ENCODE measurements around the gene C1QTNF5.

C1QTNF5 gene

DNA sequence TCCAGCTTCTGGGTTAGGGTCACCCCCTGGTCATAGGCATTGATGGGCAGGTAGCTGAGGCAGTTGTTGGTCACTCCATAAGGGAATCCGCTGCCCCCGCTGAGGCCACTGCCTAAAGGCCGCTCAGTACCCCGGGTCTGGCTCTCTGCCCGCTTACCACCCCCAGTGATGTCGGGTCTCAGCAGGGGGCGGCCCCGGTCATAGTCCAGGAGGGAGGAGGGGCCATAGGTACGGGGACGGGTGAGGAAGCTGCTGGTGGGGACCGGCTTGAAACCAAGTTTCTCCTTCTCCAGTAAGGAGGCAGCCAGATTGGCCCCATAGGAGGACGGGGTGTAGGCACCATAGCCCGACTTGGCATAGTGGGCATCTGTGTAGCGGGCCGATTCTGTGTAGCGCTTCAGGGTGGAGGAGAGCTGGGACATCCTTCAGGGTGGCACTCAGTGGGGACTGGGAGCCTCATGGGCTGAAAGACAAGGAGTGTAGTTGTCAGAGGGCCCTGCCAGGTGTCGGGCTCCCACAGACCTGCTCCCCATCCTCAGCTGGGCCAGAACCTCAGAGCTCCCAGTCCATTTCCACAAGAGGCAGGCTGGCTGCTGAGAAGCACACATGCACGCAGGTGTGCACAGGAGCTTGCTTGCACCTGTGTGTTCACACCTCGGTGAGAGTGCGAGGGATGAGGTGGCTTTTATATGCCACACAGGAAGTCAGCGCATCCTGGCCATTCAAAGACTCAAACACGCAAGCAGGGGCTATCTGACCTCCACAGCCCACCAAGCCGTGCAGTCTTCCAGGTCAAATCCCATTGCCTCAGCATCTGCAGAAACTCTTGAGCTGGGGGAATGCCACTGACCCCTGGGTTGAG, 32.6 kb upstream of the C1QTNF5 start:
- no peak for DNase-seq (ENCODE audit: low spot score)

DNA sequence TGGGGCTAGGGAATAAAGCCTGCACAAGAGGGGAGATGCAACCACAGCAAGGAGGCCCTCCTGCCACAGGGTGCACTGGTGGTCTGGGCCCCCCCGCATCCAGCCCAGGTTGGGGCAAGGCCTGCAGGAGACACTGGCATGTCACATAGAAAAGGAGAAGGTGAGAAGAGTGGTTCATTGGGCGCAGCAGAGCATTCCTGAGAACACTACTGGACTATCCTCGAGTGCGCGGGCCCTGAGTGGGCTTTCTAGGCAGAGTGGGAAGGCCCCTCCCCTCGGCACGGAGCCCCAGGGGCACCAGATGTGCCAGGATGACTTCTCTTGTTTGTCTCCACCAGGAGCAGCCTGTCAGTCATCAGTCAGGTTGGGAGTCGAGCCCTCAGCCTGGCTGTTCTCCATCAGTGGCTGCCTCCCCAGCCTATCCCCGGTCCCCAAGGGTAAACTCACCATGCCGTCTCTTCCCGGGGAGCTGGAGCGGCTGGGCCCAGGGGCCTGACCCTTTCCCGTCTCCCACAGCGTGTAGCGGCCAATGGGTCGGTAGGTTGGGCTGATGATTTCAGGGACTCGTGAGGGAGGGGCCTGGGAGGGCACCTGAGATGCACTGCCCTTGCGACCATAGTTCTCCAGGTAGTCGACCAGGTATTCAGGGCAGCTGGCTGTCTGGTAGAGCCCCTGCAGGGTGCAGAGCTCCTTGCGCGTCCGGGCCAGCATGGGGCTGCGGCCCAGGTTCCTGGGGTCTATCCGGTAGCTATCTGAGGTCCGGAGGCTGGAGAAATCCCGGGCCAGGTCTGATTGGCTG, 31.8 kb upstream of the C1QTNF5 start:
- DNase-seq (ENCODE audit: low spot score): no peak

DNA sequence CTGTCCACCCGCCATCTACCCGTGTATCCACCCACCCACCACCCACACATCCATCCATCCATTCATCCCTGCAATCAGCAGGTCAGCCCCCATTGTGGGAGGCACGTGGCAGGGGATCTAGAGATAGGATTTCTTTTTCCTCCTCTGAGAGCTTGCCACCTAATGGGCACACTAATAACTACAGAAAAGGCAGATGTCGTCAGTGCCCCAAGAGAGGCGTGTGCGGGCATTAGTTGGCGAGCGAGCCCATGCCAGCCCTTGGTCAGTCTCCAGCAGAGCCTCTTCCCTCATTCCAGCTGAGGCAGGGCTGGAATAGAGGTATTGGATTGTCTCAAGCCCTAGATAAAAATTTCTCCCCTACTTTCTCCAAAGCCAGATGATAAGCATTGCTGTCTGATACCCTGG, 31.1 kb upstream of the C1QTNF5 start:
- no peak for DNase-seq (ENCODE audit: low spot score)

DNA sequence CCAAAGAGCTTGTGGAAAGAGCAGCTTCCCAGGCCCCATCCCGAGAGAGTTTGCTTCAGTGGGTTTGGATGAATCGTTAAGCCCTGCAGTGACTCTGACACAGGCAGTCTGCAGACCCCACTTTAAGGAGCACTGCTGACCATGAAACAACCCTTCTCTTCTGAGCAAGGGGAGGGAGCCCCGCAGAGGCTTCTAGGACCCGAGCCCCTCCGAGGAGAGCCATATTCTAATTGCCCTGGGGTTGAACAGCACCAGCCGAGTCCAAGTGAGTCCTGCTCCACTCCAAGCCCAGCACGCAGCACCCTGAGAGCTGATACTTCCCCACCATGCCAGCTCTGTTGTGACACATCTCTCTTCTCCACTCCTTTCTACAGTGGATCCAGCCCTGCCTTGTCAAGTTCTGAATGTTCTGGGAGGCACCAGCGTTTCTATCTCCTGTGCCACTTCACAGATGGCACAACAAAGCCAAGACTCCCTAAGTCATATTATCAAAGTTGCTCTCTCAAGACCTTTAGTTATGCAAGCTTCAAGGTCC, 30.5 kb upstream of the C1QTNF5 start:
- no peak for DNase-seq (ENCODE audit: low spot score)

DNA sequence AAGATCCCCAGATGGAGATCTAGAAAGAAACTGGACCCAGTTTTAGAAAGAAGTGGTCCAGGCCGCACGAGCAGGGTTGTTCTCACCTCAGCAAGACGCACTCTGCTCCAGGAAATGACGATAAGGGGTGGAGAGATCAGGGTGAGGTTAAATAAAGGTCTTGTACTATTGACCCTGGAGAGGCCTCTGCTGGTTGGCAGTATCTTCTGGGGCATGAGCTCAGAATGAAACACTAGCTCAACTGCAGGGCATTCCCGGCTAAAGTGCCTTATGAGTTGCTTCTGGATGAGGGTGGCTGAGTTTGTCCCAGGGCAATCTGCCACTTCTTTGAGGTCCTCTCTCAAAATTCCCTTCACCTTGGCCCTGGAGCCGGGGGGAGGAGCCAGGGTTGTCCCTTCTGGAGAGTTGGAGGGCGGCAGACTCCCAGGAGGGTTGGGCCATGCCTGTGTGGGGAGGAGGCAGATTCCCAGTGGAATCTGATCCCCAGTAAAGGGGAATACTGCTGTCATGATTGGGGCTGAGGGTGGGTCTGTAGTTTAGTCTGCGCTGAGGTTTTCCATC, 29.9 kb upstream of the C1QTNF5 start:
- DNase-seq (ENCODE audit: low spot score): no peak

DNA sequence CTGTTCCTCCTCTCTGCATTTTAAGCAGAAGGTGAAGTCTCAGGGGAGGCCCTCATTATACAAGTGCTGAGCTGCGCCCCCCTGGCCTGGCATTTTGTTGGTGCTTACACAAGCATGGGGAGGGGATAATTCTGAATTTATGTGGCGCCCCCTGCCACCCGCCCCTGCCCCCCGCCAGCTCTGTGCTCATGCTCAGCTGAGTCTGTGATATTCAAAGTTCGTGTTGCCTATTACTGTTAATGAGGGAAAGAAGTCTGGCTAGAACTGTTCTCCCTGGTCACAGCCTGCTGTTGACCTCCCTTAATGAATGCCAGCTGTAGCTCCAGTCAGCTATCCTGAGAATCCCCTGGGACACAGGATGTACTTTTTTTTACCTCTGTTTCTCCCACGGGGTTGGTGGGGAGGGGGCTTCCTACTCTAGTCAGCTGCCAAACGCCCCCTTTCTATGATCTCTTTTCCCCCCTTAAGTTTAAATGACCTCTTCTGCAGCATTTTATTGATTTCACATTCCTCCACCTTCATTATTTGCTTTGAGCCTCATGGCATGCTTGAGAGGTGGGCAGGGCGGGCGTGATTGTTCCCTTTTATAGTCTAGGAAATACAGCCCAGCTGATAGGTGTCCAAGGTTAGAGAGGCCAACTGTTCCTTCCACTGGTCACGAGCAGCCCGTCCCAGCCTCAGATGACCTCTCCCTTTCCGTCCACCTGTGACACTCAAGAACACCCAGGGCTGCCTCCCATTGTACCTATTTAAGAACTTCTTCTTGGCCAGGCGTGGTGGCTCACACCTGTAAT, 28.6 kb upstream of the C1QTNF5 start:
- no peak for DNase-seq (ENCODE audit: low spot score)

DNA sequence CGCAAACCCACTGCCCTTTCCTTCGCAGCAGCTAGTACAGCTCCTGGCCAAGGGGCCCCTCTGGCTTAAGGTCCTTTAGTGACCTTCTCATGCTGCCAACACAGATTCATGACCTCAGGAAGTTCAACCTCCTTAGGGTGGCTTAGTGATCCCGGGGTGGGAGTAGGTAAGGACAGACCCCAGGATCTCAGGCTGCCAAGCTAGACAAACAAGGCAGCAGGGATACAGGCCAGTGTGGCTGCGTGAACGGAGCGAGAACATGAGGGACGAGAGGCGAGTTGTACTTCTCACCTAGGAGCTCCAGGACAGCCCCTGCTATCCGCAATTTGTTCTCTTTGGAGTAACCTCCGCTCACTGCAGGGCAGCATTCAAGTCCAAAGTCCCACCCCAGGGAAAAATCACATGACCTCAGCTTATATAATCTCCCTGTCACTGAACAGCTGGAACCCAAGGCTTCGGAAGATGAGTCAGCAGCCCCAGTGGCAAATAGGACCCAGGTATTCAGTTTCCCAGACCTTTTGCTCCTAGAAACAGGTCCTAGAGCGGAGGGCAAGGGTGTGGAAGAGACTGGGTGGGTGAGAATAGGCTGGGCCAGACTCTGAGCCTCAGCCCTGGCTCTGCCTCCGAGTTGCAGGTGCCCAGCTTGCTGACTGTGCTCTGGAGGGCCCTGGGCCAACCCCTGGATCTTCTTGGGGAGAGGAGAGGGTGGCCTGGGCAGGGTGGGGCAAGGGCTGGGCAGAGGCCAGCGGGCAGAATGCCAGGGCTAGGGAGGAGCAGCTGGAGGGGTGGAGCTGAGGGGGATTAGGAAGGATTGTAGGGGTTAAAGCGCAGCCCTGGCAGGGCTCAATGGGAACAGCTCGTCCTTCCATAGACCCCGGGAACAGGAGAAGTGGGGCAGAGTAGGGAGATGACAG, 27.7 kb upstream of the C1QTNF5 start:
- no peak for DNase-seq (ENCODE audit: low spot score)

DNA sequence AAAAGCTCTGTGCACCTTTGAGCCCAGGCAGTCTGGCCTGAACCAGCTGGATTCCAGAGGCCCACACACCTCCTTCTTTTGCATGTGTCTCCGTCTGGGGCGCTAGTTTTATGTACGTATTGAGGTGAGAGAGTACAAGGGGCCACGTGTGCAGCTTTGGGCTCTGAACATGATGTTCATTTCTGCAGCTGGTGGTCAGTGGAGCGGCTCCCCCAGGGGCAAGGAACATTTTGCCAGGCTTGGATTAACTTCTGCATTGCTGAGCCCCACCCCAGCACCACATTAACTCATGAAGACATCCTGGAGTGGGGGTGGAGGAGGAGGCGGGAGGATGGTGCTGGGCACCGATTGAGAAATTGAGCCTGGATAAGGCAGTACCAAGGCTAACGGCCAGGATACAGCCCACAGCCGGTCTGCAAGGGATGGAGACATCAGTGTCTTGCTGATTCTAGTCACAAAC, 27.0 kb upstream of the C1QTNF5 start:
- DNase-seq (ENCODE audit: low spot score): no peak

DNA sequence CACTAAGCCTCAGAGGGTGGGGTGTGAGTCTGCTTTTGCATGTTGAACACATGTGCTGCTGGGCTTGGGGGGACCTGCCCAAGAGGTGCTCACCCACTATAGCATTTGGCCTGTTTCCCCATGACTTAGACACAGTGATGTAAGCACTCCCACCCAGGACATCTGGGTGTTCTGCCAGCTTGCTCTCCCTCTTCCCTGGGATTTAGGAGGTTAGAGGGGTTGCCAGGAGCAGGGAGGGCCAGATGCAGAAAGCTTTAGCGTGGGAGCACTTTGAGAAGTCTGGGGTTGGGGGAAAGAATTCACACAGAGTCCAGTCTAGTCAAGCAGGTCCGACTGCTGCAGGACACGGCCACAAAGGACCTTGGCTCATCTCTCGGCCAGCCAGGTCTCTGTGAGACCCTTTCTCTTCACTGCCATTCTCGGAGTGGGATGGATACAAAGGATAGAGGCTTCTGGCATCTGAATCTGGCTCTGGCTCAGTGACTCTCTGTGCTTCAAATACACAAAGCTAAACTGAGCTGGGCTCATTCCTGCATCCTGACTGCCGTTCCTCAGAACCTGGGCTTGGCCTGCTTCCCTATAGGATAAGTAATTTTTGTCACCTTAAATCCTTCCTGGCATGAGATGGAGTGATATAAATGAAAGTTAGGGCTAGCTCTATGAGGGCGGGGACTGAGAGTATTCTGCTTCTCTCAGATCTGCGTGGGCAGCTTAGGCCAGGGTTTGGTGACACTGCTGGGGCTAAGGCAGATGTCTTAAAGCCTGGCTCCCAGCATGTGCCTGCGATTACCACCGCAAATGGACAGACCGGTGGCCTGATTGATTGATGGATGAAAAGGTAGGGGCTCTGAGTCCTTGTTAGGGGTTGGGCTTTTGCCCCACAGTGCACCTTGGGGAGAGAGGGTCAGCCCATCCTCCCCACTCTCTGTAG, 26.3 kb upstream of the C1QTNF5 start:
- DNase-seq (ENCODE audit: low spot score): no peak

DNA sequence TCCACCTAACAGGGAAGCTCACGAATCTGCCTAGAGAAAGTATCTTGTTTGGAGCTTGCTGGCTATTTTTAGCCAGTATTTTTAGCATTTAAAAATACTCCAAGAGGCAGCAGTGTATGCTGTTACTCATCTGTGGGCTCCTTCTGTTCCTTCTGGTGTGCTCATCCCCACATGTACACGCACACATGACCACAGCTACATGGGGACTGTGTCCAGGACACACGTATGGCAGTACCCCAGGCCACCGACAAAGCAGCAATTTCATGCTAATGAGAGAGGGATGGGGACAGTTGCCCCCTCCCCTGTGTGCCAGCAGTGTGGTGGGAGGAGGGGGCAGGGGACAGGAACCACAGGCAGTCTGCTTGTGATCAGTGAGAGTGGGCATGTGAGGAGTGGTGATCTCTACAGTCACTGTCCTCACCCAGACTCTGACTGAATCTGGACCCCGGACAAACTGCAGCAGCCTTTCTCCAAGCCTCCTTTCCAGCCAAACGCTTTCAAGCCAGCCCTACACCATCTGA, 24.4 kb upstream of the C1QTNF5 start:
- no peak for DNase-seq (ENCODE audit: low spot score)

DNA sequence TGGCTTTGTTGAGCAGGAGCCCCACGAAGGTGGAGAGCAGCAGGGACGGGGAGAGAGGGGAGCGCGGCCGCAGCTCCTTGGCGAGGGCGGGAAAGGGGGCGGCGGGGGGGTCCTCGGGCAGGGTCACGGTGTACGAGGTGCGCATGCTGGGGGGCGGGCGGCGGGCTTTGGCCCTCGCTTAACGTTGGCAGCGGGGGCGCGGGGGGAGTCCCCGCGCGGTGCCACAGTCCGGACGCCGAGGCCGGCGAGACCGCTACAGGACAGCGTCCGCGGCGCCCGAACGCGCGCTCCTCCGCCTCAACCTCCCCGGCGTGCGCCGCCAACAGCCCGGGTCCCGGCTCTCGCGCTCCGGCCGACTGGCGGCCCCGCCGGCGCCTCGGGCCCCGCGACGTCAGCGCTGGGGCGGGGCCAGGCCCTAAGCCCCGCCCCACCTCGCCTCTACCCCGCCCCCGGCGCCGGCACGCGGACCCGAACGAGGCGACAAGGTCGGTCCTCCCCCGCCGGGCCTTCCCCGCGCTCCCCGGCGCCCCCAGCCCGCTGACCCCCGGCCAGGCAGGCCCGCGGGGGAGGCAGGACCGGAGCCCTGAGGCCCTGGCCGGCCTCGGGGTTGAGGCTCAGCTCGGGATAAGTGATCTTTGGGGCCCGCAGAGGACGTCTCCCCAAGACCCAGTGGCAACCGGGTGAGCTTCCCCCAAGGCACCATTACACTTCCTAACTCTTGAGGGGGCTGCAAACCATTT, 23.3 kb upstream of the C1QTNF5 start:
- DNase-seq (ENCODE audit: low spot score): peak; percentile 34

DNA sequence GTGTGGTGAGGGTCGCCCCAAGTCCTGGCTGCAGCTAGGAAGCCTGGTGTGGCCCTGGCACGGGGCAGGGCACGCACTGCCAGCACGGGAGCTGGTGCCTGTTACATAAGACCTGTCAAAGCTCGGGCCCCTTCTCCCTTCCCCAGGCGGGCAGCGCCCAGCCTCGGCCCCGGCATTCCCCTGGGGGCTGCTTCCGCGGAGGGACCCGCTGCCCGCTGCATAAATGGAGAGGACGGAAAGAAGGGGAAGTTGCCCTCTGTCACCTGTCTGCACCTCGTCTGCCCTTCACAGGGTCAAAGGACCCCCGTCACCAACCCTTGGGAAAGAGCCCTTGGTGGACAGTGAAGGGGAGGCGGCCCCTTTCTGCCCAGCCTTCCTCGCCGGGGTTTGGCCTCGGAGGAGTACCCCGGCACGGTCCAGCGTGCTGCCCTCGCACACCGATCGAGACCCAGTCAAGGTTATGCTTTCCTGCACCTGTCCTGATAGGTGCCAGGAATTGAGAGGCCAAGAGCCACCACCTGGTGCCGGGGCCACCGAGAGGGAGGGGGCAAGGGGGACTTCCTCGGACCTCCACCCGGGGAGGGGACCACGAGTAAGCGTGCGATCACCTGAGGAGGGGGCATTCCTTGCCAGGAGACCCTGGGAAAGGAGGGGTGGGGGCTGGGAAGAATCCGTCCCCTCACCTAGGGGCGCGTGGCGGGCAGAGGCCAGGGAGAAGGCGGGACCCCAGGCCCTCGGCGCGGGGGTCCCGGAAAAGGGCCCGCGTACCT, 22.6 kb upstream of the C1QTNF5 start:
- no peak for DNase-seq (ENCODE audit: low spot score)

DNA sequence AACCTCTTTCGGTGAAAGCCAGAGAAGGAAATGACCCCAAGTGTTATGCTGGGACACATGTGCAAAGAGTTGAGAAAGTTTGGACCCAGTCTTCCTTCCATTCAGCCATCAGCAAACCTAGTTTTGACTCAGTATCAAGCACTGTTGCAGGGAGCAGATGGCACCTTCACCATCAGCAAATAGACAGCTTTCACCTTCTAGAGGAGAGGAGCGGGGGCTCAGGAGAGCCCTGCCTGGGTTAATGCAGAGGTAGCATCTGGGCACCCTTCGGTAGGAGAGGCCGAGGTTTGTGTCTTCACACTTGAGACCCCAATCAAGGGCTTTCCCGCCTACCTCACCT, 22.0 kb upstream of the C1QTNF5 start:
- DNase-seq (ENCODE audit: low spot score): no peak

DNA sequence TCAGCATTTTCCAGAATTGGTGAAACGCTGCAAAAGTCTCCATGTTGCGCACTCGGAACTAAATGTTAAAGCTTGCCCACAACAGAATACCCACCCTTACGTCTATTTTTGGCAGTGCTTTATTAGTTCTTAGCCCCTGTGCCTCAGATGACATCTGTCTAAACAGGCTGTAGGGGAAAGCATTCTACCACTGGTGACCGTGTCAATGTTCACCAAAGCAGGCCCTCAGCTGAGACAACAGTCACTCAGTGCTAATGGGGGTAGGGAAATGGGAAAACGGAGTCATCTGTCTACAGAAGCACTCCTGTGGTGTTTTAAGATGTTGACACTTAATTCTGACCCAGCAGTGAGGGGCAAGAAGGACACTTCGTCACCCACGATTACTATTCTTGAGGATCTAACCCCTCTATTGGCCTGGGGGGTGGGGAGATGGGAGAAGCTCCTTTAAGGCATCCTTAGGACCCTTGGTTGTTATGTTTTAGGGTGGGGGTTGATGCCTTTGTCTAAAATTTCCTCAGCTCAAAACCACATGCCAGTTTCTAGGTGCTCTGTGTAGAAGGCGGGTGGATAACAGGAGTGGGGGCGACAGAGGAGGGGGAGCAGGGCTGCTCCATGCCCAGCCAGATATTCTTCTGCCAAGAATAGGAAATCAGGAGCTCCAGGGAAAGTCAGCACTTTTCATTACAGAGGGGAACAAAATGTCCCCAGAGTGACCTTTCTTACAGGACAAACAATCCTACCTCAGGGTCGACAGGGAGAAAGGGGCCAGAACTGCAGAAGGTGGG, 21.4 kb upstream of the C1QTNF5 start:
- DNase-seq (ENCODE audit: low spot score): no peak

DNA sequence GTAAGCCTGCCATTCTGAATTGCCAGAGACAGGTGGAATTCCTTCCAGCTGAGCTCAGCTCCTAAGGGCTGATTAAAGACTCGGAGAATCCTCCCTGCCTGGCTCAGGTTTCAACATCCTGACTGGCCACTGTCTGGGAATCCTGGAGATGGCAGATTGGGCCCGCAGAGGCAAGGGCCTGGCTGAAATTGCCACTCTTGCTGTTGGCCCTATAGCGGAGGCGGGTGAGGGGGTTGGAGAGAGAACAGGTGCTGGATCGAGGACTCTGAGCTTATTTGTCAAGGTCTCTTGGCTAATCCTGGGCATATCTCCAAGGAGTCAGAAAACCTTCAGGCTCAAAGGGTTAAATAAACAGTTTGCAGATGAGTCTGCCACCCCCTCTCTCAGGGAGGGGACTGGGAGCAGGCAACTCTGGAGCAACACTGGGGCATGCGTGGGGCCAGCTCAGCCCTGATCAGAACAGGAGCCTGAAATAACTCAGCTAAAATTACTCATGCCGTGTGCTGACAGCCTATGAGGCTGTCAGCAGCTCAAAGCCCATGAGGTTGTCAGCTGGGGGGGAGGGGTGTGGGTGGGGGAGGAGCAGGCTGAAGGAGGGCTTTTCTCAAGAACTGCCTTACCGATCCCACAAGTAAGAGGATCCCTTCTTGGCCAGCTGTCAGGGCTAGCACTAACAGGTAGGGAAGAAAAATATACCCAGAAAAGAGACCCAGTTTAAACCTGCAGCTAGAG, 20.5 kb upstream of the C1QTNF5 start:
- no peak for DNase-seq (ENCODE audit: low spot score)

Data from CD4-positive, alpha-beta T cell treated with Interleukin-6 at 100 ng/mL for 8 hours (primary cell).